Measurements from ENCODE around the gene CACNA1E. TPM values are rescaled to one million over a fixed set of nuclear protein-coding genes. Genes with fewer than 3 reads are reported as not detected.

The CACNA1E gene
- total RNA-seq, 6 donors from 2014 or later: 0.17 to 1.4 (median 0.51) TPM

GRCh38 chr1:181601186-181601950 is 118.1 kb downstream of the CACNA1E start:
- Histone ChIP-seq H3K36me3 (no peaks in the 10 kb centered on the region), H3K4me1 (peaks cover 0 to 6% (median 0%) of the 10 kb centered on the region in 4 donors), H3K27ac (no peak overlapping the region), H3K4me3 (no peak overlapping the region), H3K9me3 (no peaks in the 10 kb centered on the region), H3K27me3 (no peaks in the 10 kb centered on the region)
- TF ChIP-seq EP300 (IDR thresholded peaks at IDR 0.05) (no peak), CTCF (IDR thresholded peaks at IDR 0.05) (no peak), POLR2A (IDR thresholded peaks at IDR 0.05) (no peak), POLR2AphosphoS5 (IDR thresholded peaks at IDR 0.05) (no peak)
- ATAC-seq (ENCODE audit: low FRiP score in 2 of 2) (no peak), DNase-seq (no peak)
- 92 to 93% methylated on average over 4 of the region's 4 CpGs for WGBS, 2 donors

GRCh38 chr1:181603735-181604410 is 120.6 kb downstream of the CACNA1E start:
- Histone ChIP-seq H3K27me3 (no peaks in the 10 kb centered on the region), H3K36me3 (no peaks in the 10 kb centered on the region), H3K9me3 (no peaks in the 10 kb centered on the region), H3K4me3 (no peak overlapping the region), H3K4me1 (peaks cover 0 to 6% (median 0%) of the 10 kb centered on the region in 4 donors), H3K27ac (no peak overlapping the region)
- no peak for ATAC-seq (ENCODE audit: low FRiP score in 2 of 2)
- DNase-seq: peak in 1 of 2 donors; percentile 46
- 83 to 89% methylated on average over 8 to 10 of the region's 10 CpGs for WGBS, 2 donors
- no peak for TF ChIP-seq CTCF (IDR thresholded peaks at IDR 0.05)
- TF ChIP-seq EP300 (IDR thresholded peaks at IDR 0.05): no peak
- TF ChIP-seq POLR2AphosphoS5 (IDR thresholded peaks at IDR 0.05): no peak
- no peak for TF ChIP-seq POLR2A (IDR thresholded peaks at IDR 0.05)

- Histone ChIP-seq H3K9me3 (no peaks in the 10 kb centered on the region), H3K4me3 (no peak overlapping the region), H3K4me1 (peaks cover 0 to 6% (median 0%) of the 10 kb centered on the region in 4 donors), H3K27ac (no peak overlapping the region), H3K27me3 (no peaks in the 10 kb centered on the region), H3K36me3 (no peaks in the 10 kb centered on the region)
- TF ChIP-seq CTCF (IDR thresholded peaks at IDR 0.05): no peak
- TF ChIP-seq EP300 (IDR thresholded peaks at IDR 0.05): no peak
- no peak for TF ChIP-seq POLR2AphosphoS5 (IDR thresholded peaks at IDR 0.05)
- TF ChIP-seq POLR2A (IDR thresholded peaks at IDR 0.05): no peak
- peak in 1 of 2 donors; percentile 54 for DNase-seq
- 48 to 51% methylated on average over 7 of the region's 7 CpGs for WGBS, 2 donors
- ATAC-seq (ENCODE audit: low FRiP score in 2 of 2): peak in 1 of 2 donors; percentile 17
These were observed 121.3 kb downstream of the CACNA1E start for GRCh38 chr1:181604482-181605249.

- no peak for ATAC-seq (ENCODE audit: low FRiP score in 2 of 2)
These were observed 124.2 kb downstream of the CACNA1E start for GRCh38 chr1:181607524-181607923.

More at GRCh38 chr1:181607524-181607923, 124.2 kb downstream of the CACNA1E start:
- H3K4me1 ChIP-seq: peaks cover 0 to 6% (median 0%) of the 10 kb centered on the region in 4 donors
- H3K9me3 ChIP-seq: no peaks in the 10 kb centered on the region
- 83 to 87% methylated on average over 3 of the region's 3 CpGs for whole genome bisulfite sequencing, 2 donors
- DNase-seq: no peak
- no peaks in the 10 kb centered on the region for H3K36me3 ChIP-seq
- no peak for TF ChIP-seq EP300 (IDR thresholded peaks at IDR 0.05)
- no peak for TF ChIP-seq POLR2A (IDR thresholded peaks at IDR 0.05)
- TF ChIP-seq POLR2AphosphoS5 (IDR thresholded peaks at IDR 0.05): no peak
- TF ChIP-seq CTCF (IDR thresholded peaks at IDR 0.05): no peak
- H3K27me3 ChIP-seq: no peaks in the 10 kb centered on the region
- no peak overlapping the region for H3K4me3 ChIP-seq
- no peak overlapping the region for H3K27ac ChIP-seq
